ENCODE measurements around the gene SHISA8.

The SHISA8 gene

DNA sequence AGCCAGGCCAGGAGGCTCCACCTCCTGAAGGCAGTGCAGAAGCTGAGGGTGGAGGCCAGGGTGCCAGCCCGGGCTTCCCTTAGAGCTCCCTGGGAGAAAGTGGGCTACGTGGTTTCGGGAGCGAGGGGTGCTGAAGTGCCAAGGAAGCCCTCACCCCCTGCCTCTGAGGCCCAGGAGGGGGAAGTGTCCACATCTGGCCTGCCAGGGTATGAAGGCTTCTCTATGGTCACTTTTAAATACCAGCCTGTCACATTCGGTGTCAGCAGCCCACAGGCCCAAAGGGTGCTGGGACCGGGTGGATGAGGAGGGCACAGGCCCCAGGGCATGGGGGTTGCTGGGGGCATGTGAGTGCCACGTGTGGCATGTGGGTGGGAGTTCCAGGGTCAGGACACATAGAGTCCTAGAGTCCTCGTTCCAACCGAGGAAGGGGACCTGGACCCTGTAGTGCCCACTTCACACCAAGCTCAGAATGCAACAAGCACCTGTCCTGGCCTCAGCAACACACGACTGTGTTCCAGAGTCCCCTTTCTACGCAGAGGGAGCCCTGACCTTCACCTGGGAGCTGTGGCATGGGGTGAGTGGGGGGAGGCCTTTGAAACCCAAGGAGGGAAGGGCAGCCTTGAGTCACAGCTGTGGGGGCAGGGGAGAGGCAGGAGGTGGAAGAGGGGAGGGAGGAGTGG, 1.7 kb downstream of the SHISA8 start:
- DNase-seq, result no peak

DNA sequence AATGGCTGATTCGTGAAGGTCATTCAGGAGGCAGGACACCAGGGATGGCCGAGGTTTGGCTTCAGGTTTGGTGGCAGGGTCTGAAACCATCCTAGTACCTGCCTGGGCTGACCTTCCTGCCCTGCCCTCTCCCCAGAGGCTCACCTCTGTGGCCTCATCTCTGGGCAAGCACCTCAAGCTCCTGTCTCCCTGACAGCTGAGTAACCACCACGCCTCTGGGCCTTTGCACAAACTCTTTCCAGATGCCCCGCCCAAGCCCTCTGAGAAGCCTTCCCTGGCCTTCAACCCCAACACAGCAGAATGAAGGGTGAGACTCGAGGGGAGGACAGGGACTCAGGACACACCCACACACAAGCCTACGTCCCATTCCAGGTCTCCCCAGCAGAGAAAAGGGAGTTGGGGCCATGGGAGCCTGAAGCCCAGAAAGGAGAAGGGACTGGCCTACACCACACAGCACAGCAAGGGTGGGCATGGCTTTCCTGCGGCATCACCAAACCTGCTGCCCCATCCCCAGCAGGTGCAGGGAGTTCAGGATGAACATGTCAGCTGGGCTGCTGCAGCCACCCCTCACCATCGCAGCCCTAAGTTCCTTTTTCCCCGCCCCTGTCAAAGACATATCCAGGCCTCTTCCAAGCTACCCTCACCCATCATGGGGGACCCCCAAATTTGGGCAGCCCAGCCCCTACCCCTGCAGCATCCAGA, 2.4 kb downstream of the SHISA8 start:
- DNase-seq, result no peak

DNA sequence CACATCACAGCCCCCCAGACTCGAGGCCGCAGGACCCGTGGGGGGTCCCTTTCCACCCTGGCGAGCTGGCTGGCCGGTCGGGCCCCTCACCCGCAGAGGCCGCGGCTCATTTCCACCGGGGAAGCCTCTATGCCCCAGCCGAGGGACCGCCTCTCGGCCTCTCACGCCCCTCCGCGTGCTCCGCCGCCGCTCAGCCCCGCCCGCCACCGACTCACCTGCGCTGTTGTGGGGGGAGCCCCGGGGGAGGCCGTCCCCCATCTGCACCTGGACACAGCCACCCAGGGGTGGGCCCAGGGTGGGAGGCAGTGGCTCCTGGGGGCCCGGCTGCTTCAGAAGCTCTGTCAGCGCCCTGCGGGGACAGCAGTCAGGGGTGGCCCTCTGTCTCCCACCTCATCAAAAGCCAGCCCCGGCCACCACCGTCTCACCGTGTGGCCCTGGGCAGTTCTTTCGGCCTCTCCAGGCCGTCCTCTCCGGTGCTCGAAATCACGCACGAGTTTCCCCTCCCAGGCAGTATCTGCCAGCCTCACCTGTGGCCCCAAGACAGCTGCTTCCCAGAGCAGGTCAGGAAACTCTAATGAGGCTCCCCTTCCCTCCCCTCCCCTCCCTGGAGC, 3.8 kb downstream of the SHISA8 start:
- no peak for DNase-seq

DNA sequence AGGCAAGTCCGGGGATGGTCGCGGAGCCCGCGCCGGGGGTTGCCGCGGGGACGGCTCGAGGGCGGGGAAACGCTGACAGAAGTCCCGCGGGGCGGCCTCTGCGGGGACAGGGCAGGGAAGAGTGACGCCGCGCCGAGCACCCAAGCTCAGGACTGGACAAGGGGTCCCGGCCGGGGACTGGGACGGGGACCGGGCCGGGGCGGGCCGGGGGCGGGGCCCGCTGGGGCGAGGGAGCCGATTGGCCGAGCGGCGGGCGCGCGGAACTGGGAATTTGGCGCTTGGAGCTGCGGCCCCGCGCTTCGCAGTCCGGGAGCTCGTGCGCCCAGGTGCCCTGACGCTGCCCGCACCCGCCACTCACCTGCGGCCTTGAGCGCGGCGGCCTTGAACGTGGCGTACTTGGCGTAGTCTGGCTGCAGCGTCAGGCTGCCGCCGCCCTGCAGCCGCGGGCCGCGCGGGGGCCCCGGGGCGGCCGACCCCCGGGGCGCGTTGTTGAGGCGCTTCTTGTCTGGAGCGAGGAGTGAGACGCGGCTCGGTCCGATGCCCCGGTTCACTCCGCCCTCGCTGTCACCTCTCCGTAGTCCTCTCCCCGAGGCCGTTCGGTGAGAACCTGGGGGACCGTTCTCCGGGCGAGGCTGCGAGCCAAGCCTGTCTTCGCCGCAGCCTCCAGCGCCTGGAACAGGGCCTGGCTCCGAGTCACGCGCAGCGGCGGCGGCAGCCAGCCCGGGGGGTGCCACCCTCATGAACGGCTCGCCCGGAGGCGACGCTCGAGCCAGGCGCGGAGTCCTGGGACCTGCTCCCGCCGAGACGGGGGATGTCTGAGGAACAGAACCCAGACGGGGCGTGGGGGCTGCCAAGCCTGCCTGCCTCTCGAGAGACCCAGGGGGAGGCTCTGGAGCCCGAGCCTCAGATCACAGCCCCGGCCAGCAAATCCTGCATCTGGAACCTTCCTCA, 4.5 kb downstream of the SHISA8 start:
- DNase-seq, result no peak

DNA sequence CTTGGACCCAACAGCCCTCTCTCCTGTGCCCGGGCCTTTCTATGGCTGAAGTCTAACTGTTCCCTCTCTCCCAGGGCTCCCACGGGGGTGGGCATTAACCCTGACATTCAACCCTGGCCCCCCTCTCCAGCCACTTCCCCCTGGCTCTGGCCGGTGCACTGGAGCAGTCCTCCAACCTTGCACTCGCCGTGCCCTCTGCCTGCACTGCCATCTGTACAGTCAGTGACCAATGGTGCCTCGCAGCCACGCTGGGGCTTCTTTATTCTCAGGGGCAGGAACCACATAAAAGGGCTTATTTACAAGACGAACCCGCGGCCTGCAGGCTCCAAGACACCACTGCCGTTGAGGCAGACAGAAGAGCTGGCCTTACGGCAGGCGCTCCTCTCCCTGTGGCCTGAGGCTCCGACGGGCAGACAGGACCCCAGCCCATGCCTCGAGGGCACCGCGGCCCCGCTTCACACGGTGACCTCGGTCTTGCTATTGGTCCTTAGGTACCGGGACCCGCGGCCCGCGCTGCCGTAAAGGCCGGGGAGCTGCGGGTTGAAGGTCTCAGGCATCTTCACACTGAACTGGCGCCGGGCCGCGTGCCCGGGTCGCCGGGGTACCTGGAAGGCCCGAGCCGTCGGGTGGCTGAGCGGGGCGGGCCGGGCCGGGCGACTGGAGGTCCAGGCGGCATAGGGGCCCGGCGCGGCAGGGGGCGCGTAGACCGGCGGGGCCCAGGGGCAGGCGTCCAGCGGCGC, 5.4 kb downstream of the SHISA8 start:
- no peak for DNase-seq

DNA sequence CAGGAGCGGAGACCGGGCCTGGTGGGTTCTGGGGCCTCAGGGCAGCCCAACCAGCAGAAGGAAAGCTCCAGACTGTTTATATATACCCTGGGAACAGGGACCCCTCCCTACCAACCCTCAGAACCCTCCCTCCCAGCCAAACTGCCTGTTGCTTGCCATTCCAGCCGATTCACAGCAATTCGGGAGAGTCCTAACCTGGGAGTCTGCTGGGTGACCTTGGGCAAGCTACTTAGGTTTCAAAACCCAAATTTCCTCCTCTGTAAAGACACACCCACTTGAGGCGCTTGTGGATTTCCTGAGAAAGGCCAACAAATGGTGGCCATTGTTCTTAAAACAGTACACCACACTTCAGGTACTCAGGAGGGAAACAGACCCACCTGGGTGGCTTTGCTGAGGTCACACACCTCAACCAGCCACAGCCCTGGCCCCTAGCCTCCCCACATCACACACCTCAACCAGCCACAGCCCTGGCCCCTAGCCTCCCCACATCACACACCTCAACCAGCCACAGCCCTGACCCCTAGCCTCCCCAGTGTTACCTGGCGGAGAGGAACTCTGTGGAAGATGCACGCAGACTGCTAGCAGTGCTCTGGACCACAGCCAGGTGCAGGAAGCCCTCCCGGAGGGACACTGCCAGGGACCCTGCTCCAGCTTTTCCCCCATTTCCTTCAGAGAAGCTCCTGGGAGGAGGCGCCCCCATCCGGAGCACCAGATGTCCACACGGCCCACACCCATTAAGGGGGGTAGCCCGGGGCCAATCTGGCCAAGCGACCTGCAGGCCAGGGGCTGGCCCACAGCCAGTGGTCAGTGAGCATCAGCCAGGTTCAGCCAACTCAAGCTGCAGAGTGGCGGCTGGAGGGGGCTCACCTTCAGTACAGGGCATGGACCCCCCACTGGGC, 6.2 kb downstream of the SHISA8 start:
- no peak for DNase-seq

DNA sequence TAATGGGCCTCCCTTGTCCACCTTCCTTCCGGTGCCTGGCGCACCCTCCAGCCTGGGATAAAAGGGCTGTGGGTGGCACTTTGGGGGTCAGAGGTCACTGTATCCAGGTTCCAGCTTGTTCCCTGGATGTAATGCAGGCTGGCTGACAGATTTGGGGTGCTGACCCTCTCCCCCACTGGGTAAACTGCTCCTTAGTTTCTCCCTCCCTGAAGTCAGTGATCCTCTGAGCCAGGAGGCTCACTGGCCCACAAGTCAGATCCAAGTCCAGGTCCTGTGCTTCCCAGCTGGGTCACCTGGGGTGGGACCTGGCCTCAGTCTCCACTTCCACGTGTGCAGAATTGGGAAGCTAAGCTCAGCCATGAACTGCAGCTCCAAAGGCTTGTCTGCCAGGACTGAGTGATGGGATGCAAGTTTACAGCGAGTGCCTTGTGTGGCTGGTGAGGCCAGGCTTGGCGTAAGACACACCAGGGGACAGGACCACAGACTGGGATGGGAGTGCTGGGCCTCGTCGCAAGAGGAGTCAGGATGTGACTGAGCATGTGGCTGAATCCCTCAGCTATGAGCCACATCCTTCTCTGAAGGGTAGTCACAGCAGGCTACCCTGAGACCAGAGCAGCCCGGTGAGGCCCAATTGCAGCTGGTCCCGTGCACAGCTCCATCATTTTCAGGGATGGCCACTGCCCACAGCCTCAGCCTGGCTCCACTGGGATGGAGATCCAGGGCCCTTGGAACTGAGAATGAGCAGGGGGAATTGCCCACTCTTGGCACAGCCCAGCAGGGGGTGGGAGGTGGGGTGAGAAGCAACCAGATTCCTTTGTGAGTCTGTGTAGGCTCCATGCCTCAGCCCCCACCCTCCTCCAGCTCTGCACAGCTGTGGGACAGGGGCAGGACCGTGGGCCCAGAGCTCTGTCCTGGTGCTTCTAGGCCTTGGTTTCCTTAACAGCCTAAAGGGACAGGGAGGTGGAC, 7.2 kb downstream of the SHISA8 start:
- no peak for DNase-seq

DNA sequence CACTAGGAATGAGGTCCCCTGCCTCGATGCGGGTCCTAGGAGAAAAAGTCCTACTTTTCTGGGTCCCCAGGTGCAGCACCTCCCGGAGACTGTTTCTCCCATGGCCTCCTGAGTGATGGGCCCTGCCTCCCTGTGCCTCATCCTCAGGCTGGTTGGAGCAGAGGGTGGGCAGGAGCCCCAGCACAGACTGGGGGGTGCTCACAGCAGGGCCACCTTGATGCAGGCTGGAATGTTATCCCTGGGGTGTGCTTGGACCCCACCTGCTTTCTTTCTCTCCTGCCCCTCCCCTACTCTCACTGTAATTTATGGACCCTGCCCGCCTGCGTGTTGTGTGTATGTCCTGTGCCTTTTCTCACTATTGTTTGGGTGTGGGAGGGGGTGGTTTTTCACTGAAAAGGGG, 8.1 kb downstream of the SHISA8 start:
- no peak for DNase-seq

DNA sequence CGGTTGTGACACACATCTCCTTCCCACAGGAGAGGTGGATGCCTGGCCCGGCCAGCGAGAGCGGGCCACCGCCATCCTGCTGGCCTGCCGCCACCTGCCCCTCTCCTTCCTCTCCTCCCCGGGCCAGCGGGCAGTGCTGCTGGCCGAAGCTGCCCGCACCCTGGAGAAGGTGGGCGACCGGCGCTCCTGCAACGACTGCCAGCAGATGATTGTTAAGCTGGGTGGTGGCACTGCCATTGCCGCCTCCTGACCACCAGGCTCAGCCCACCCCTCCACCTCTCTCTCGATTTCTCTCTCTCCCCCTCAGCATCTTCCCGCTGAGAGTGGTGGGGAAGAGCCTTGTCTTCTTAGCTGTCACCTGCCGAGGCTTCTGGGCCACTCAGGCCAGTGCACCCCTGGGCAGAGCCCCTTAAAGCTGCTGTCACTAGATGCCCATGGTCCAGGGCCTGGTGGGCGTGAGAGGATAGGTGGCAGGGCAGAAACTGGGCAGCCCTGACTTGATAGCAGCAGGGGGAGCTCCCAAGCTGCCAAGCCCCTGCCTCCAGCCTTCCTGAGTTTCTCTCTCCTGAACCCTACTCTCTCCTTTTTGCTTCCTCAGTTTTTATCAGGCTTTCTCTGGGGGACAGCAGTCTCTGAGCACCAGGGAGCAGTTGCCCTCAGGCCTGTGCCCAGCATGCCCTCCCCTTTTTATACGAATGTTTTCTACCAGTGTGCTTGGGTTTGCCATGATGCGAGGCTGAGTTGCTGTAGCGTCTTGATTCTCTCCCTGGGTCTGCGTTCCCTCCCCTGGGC, 9.3 kb downstream of the SHISA8 start:
- no peak for DNase-seq

DNA sequence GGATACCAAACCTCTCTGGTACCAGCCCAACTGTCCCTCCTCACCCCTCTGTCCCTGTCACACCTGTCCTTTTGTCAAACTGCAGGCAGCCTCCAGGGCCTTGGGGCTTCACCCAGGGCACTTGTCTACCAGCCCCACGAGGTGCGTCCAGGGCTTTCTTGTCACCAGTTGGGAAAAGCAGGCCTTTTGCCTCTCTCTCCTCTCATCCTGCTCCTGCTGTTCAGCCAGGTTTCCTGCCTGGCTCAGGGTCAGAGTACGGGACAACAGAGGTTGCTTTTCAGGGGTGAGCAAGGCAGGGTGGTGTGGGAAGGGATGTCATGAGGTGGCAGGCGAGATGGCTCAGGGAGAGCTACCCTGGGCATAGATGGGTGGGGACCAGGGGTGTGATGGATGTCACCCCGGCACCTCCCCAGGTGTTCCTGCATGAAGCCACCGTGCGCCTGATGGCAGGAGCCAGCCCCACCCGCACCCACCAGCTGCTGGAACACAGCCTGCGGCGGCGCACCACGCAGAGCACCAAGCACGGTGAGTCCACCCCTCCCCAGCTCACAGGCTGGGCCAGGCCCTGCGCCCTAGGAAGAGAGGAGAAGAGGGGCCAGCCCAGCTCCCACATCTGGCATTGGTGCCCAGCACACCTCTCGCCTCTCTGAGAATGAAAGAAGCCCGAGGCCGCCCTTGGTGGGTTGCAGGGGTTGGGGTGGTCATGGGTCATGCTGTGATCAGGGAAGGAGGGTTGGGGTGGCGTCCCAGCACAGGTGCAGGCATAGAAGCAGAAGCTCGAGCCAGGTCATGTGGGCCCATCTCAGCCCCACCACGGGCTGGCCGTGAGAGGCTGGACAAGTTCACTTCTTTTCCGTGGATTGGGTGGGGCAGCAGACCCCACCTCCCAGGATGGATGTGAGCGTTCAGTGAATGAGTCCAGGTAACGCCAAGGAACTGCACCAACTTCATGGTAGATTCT, 10.1 kb downstream of the SHISA8 start:
- DNase-seq, result no peak

DNA sequence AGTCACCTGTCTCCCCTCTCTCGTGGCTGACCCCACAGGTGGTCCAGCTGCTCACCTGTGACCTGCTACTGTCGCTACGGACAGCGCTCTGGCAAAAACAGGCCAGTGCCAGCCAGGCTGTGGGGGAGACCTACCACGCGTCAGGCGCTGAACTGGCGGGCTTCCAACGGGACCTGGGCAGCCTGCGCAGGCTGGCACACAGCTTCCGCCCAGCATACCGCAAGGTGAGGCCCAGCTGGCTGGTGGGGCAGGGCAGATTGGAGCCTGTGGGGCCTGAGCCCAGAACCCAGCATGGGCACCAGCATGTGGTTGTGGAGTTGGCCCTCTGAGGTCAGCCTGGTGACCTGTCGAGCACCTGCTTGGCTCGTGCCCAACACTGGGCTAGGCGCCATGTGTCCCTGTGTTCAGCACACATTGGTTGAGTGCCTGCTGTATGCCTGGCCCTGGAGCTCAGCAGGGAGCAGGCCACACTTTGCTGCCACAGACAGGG, 11.9 kb downstream of the SHISA8 start:
- no peak for DNase-seq

DNA sequence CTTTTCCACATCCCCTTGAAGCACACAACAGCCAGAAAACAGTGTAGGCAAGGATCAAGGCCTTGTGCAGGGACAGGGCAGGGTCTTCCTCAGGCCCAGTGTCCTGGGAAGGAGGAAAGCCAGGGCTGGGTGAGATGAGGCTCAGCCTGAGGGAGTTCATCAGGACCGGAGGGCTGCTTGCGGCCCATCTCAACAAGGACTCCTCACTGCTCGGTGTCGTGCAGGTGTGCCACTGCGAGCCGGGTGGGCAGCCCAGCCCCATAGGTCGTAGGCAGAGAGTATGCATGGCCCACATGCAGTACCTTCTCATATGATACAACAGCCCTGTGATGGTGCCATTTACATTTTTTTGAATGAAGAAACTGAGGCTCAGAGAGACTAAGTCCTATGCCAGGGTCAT, 12.9 kb downstream of the SHISA8 start:
- no peak for DNase-seq

DNA sequence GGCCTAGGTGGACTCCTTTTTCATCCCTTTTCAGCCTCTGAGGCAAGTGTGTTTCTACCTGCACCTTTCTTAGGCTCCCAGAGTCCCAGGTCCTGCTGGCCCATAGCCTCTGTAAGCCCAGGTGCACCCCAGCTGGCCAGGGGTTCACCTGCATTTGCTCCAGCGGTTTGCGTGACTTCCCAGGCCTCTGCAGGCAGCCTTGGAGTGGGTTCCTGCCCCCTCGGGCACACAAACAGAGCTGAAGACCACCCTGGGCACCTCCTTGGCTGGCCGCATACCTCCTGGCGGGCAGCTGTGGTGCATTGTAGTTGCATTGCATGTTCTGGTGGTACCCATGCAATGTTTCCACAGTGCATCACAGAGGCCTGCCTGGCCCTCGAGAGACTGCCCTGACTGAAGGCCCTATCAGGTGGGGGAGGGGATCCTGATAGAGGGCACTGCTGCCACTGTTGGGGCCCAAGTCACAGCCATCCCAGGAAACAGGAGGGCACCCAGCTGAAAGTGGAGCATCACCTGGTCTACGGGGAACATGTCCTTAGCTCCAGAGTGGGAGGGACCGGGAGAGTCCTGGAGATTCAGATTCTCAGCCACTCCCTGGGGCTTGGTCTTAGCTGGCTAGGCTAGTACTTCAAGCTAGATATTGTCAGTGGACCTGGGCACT, 14.1 kb downstream of the SHISA8 start:
- DNase-seq, result no peak

DNA sequence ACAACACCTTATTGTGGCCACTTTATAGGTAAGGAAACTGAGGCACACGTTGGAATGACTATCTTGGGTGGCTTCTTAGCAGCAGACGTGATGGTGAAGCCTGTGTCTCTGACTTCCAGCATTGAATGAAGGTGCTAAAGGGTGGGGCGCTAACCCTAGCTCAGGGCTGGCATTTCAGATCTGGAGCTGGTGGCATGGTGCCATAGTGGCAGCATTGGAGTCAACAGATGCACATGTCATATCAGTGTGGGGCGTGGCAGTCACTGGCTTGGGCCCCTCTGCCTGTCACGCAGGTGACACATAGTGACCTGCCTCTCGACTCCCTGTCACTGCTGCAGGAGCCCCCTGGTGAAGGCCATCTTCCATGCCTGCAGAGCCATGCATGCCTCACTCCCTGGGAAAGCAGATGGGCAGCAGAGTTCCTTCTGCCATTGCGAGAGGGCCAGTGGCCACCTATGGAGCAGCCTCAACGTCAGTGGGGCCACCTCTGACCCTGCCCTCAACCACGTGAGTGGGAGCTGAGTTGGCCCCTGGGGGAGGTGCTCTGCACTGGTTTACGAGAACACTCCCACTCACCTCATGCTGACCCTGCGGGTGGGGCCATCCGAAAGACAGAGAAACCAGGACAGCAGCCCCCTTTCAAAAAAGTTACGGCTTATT, 14.8 kb downstream of the SHISA8 start:
- no peak for DNase-seq

DNA sequence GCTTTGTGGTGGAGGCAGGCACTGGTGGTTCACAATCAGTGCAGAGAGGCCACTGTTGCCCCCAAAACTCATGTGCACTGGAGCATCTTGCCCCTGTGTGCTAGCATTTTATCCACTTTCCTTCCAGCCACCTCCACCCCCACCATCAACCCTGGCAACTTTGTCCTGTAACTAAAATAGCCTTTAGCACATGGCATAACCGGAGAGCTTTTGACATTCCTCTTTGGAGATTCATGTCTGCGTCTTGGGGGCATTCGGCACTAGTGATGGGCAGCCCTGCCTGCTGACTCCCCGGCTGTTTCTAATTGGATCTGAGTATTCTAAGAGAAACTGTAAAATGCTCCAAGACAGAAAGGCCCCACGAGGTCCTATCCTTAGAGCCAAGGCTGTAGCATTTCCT, 15.8 kb downstream of the SHISA8 start:
- no peak for DNase-seq

DNA sequence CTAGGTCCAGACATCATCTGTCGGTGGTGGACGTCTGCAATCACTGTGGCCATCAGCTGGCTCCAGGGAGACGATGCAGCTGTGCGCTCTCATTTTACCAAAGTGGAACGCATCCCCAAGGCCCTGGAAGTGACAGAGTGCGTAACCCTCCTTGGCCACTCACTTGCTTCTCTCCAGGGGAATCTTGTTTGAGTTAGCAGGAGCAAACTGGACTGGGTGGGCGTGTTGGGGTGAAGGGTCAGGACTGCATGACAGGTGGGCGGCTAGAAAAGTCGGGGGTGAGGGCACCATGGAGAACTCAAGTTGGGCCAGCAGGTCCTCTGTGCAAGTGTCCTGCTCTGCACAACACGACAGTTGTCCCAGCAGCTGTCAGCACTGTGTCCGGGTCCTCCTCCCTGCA, 16.2 kb downstream of the SHISA8 start:
- no peak for DNase-seq

All from DMS79 (cell line).